HL-60 (cell line): Measurements from ENCODE around the gene SCAMP2.
A peak's percentile ranks its signal among the peaks of the same experiment; 100 is the strongest.
"Not testable (repeated sequence)": the region's sequence is repeated elsewhere in the genome, so short reads cannot be mapped to it uniquely, and the experiment has no call there.

Source experiments
- DNase-seq, 2 experiments: peaks; one replicate each; pipeline ENCODE4 v3.0.0-alpha.2; 2010 to 2020; ENCODE audit warnings: low read depth in 1 of 2, low spot score in 1 of 2
- H3K27ac ChIP-seq: fragments of 250-450 bp; sonication (Bioruptor Pico); replicated peaks from 2 replicates; pipeline ENCODE4 v1.5.1; 2020; ENCODE audit warnings: mild to moderate bottlenecking, moderate library complexity
- H3K27me3 ChIP-seq: fragments of 250-450 bp; sonication (Bioruptor Pico); 2 replicates; pipeline ENCODE4 v1.5.1; 2021; ENCODE audit warnings: mild to moderate bottlenecking, moderate library complexity; ENCODE audit not compliant: insufficient read depth, poor library complexity, severe bottlenecking
- H3K4me3 ChIP-seq: replicated peaks from 2 replicates; pipeline ENCODE4 v1.5.1; 2011; ENCODE audit warnings: mild to moderate bottlenecking, control low read depth, low read length; ENCODE audit not compliant: insufficient read depth
- GABPA ChIP-seq: IDR thresholded peaks from 2 replicates; pipeline ENCODE4 v1.6.1; 2012; ENCODE audit warnings: low read depth
- POLR2AphosphoS5 ChIP-seq: IDR thresholded peaks from 2 replicates; pipeline ENCODE4 v1.6.1; 2012; ENCODE audit warnings: low read depth
- REST ChIP-seq: IDR thresholded peaks from 2 replicates; pipeline ENCODE4 v1.6.1; 2012; ENCODE audit warnings: low read depth; ENCODE audit not compliant: insufficient replicate concordance
- SPI1 ChIP-seq: IDR thresholded peaks from 2 replicates; pipeline ENCODE4 v1.6.1; 2012; ENCODE audit warnings: low read depth, mild to moderate bottlenecking, borderline replicate concordance
- TF ChIP-seq, protein P1 (sequence below): IDR thresholded peaks from one replicate; pipeline ENCODE4 v1.5.1; 2011; ENCODE audit warnings: low read length, control low read depth, inconsistent platforms; ENCODE audit not compliant: insufficient read depth

SCAMP2 gene

DNA sequence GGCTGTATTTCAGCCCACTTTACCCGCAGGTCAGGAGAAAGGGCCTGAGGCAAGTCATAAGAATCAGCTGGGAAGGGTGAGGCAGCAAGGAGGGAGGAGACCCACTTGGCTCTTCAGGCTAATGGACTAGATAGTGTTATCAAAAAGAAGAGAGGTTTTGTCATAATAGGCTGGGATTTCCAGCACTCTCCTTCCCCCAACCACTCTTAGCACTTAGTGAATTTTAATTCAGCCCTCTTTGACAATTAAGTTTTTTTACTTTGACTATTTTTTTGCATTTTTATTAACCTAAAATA is 17.4 kb upstream of the SCAMP2 start:
- no peak overlapping the region for H3K27ac ChIP-seq

DNA sequence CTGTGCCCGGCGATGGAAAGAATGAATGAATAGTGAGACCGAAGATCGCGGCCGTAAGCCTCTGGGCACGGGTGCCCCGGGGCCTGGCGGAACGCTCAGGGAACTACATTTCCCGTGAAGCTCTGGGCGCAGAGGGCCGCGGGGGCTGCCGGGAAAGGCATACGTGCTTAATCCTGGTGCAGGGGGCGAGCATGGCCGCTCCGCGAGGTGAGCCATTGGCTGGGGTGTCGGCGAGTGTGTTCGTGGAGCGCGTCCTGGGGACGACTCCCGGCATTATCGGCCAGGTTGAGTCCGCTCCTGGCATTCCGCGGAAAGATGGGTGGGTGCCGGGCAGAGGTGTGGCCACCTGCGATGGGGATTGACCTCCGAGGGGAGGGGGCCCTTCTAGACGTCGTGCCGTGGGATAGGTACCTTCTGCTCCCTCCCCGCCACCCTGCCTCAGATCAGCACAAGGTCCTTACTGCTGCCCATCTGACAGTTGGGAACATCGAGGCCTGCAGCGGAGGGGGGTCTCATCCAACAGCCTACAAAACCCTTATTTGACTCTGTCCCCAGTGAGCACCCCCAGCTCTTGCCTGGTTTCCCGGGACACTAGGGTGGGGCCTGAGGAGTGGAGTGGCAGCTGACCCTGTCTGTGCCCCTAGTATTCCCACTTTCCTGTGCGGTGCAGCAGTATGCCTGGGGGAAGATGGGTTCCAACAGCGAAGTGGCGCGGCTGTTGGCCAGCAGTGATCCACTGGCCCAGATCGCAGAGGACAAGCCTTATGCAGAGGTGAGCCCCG is 16.9 kb upstream of the SCAMP2 start, which contains the start of gene MPI:
Gene MPI, plus strand, starts transcription at position 160 of the 782 bp plus-strand sequence. Its CDS starts 32 bp downstream, at position 192.
- Histone ChIP-seq H3K27ac (peak within 1 kb of the TSS; percentile 69), H3K27me3 (no peaks in the 10 kb centered on the region), H3K4me3 (peak within 1 kb of the TSS; percentile 71)
- no peak for TF ChIP-seq GABPA
- no peak for TF ChIP-seq SPI1
- peak; percentile 28 for TF ChIP-seq REST
- TF ChIP-seq, protein P1, sequence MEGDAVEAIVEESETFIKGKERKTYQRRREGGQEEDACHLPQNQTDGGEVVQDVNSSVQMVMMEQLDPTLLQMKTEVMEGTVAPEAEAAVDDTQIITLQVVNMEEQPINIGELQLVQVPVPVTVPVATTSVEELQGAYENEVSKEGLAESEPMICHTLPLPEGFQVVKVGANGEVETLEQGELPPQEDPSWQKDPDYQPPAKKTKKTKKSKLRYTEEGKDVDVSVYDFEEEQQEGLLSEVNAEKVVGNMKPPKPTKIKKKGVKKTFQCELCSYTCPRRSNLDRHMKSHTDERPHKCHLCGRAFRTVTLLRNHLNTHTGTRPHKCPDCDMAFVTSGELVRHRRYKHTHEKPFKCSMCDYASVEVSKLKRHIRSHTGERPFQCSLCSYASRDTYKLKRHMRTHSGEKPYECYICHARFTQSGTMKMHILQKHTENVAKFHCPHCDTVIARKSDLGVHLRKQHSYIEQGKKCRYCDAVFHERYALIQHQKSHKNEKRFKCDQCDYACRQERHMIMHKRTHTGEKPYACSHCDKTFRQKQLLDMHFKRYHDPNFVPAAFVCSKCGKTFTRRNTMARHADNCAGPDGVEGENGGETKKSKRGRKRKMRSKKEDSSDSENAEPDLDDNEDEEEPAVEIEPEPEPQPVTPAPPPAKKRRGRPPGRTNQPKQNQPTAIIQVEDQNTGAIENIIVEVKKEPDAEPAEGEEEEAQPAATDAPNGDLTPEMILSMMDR, result no peak
- peak; percentile 90 for TF ChIP-seq POLR2AphosphoS5
- peak; percentile 69 to 89 for DNase-seq

More for the DNA sequence above, 17.4 kb upstream of the SCAMP2 start:
- TF ChIP-seq REST (no peak), SPI1 (no peak), POLR2AphosphoS5 (no peak), GABPA (no peak)
- TF ChIP-seq, protein P1, result no peak
- DNase-seq, result no peak
- Histone ChIP-seq H3K4me3 (peak overlapping the region; percentile 71), H3K27me3 (no peaks in the 10 kb centered on the region)

GRCh38 chr15:74889390-74889882 is 16.3 kb upstream of the SCAMP2 start:
- H3K27ac ChIP-seq, result peak overlapping the region; percentile 69
- TF ChIP-seq GABPA, result no peak
- peak; percentile 3; the same call in 1 of the 2 replicates for TF ChIP-seq SPI1
- no peak for TF ChIP-seq POLR2AphosphoS5

DNA sequence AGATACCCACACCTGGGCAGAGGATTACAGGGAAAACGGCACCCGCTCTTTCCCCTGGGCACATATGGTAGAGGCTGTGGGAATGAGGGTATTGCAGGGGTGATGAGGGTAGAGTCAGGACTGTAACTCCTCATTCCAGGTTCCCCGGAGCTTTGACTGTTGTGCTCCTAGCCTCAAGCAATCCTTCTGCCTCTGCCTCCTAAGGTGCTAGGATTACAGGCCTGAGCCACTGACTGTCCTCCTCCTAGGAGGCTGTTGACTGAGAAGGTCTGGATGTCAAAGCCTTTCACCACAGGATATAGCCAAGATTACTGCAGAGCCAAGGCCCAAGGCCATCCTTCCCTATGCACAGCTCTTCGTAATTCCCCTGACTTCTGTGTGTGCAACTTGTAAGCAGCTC is 15.6 kb upstream of the SCAMP2 start:
- DNase-seq, result no peak
- H3K4me3 ChIP-seq, result no peak overlapping the region
- TF ChIP-seq, protein P1, result no peak
- TF ChIP-seq POLR2AphosphoS5 (no peak), SPI1 (no peak), REST (no peak), GABPA (no peak)
- no peaks in the 10 kb centered on the region for H3K27me3 ChIP-seq
- H3K27ac ChIP-seq, result peak overlapping the region; percentile 69

More at GRCh38 chr15:74889390-74889882, 16.3 kb upstream of the SCAMP2 start:
- Histone ChIP-seq H3K27me3 (no peaks in the 10 kb centered on the region), H3K4me3 (peak overlapping the region; percentile 71)
- DNase-seq, result peak in 1 of 2 experiments; percentile 58

DNA sequence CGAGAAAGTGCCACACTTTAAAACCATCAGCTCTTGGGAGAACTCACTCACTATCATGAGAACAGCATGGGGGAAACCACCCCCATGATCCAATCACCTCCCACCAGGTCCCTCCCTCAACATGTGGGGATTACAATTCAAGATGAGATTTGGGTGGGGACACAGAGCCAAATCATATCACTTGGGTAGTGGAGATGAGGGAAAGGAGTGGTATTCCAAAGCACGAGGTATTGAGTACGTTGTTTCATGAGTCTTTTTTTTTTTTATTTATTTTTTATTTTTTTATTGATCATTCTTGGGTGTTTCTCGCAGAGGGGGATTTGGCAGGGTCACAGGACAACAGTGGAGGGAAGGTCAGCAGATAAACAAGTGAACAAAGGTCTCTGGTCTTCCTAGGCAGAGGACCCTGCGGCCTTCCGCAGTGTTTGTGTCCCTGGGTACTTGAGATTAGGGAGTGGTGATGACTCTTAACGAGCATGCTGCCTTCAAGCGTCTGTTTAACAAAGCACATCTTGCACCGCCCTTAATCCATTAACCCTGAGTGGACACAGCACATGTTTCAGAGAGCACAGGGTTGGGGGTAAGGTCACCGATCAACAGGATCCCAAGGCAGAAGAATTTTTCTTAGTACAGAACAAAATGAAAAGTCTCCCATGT is 14.5 kb upstream of the SCAMP2 start:
- H3K4me3 ChIP-seq, H3K27ac ChIP-seq, H3K27me3 ChIP-seq, DNase-seq: not testable (repeated sequence)
